ENCODE data around the gene SBF2.

Gene SBF2

DNA sequence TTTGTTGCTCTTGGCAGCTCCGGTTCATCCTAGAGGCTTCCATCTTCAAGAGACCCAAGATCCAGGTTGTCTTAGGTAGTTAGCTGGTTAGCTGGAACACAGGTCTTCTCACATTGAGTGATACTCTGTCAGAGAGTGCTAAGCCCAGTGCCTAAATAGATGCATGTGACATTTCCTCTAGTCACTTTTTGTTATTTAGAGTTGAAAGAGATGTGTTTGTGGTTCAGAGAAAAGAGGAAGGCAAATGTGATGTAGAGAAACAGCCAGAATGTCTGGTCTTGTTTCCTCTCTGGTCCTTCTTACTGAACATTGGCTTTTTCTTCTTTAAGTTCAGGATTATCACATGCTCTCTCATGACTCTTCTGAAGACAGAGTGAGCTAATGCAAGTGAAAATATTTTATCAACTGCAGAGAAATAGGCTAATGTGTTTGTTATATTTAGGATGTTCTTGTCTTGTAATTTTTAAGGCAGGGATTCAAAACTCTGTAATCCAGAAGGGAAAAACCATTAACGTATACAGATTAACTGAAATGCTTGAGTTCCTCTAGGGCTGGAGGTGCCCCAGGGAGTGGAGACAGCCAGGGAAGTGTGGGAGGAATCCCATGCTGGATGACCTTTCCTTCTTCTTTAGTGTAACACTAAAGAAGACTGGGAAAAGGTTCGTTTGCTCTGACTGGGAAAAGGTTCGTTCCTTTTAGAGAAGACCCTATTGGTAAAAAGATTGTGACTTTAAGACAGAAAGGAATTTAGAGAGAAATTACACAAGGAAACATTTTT lies 554.7 kb downstream of the SBF2 start:
- peak overlapping the region; percentile 85 for H3K27ac ChIP-seq (ENCODE audit: low read depth, low read length)
- peak overlapping the region; percentile 57 for H3K4me2 ChIP-seq (ENCODE audit: low read length)
- peaks cover 73% of the 10 kb centered on the region for H3K79me2 ChIP-seq (ENCODE audit: control insufficient read depth, low read length)
- H3K27me3 ChIP-seq (ENCODE audit: control insufficient read depth, low read length) = no peaks in the 10 kb centered on the region
- H3K4me3 ChIP-seq (ENCODE audit: low read length) = peak overlapping the region; percentile 59
- TF ChIP-seq, protein P1, sequence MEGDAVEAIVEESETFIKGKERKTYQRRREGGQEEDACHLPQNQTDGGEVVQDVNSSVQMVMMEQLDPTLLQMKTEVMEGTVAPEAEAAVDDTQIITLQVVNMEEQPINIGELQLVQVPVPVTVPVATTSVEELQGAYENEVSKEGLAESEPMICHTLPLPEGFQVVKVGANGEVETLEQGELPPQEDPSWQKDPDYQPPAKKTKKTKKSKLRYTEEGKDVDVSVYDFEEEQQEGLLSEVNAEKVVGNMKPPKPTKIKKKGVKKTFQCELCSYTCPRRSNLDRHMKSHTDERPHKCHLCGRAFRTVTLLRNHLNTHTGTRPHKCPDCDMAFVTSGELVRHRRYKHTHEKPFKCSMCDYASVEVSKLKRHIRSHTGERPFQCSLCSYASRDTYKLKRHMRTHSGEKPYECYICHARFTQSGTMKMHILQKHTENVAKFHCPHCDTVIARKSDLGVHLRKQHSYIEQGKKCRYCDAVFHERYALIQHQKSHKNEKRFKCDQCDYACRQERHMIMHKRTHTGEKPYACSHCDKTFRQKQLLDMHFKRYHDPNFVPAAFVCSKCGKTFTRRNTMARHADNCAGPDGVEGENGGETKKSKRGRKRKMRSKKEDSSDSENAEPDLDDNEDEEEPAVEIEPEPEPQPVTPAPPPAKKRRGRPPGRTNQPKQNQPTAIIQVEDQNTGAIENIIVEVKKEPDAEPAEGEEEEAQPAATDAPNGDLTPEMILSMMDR (IDR thresholded peaks at IDR 0.05; ENCODE audit: low read depth, low read length, poor library complexity, severe bottlenecking) = no peak
- TF ChIP-seq EZH2phosphoT487 (IDR thresholded peaks at IDR 0.05; ENCODE audit: borderline replicate concordance, low read length) = no peak
- no peaks in the 10 kb centered on the region for H3K9me2 ChIP-seq (replicated peaks; ENCODE audit: control insufficient read depth, low read length)
- no peaks in the 10 kb centered on the region for H3K9me3 ChIP-seq (ENCODE audit: control insufficient read depth, insufficient read depth, low read length)
- peaks cover 2% of the 10 kb centered on the region; the same call in 1 of the 2 replicates for H4K20me1 ChIP-seq (ENCODE audit: control insufficient read depth, insufficient read depth, low read depth, low read length)
- H3K4me1 ChIP-seq (ENCODE audit: control insufficient read depth, low read length) = peaks cover 89% of the 10 kb centered on the region
- peaks cover 87% of the 10 kb centered on the region for H3F3A ChIP-seq (ENCODE audit: control insufficient read depth, insufficient read depth)
- peaks cover 87% of the 10 kb centered on the region for H3K36me3 ChIP-seq (ENCODE audit: control insufficient read depth, low read length)

GRCh38 chr11:9738707-9739106 lies 555.3 kb downstream of the SBF2 start:
- H3K79me2 ChIP-seq (ENCODE audit: control insufficient read depth, low read length) = peaks cover 78% of the 10 kb centered on the region
- H3F3A ChIP-seq (ENCODE audit: control insufficient read depth, insufficient read depth) = peaks cover 88% of the 10 kb centered on the region
- no peaks in the 10 kb centered on the region for H3K9me3 ChIP-seq (ENCODE audit: control insufficient read depth, insufficient read depth, low read length)
- H3K36me3 ChIP-seq (ENCODE audit: control insufficient read depth, low read length) = peaks cover 88% of the 10 kb centered on the region
- peak overlapping the region; percentile 59 for H3K4me3 ChIP-seq (ENCODE audit: low read length)
- H3K4me1 ChIP-seq (ENCODE audit: control insufficient read depth, low read length) = peaks cover 89% of the 10 kb centered on the region
- H3K4me2 ChIP-seq (ENCODE audit: low read length) = peak overlapping the region; percentile 57
- H4K20me1 ChIP-seq (ENCODE audit: control insufficient read depth, insufficient read depth, low read depth, low read length) = peaks cover 2% of the 10 kb centered on the region; the same call in 1 of the 2 replicates
- H3K27ac ChIP-seq (ENCODE audit: low read depth, low read length) = peak overlapping the region; percentile 85
- H3K27me3 ChIP-seq (ENCODE audit: control insufficient read depth, low read length) = no peaks in the 10 kb centered on the region
- no peaks in the 10 kb centered on the region for H3K9me2 ChIP-seq (replicated peaks; ENCODE audit: control insufficient read depth, low read length)
- TF ChIP-seq EZH2phosphoT487 (IDR thresholded peaks at IDR 0.05; ENCODE audit: borderline replicate concordance, low read length) = no peak
- TF ChIP-seq, protein P1 (IDR thresholded peaks at IDR 0.05; ENCODE audit: low read depth, low read length, poor library complexity, severe bottlenecking) = no peak

GRCh38 chr11:9738116-9738515 lies 555.9 kb downstream of the SBF2 start:
- no peaks in the 10 kb centered on the region for H3K9me2 ChIP-seq (replicated peaks; ENCODE audit: control insufficient read depth, low read length)
- peak overlapping the region; percentile 85 for H3K27ac ChIP-seq (ENCODE audit: low read depth, low read length)
- H3K4me3 ChIP-seq (ENCODE audit: low read length) = peak overlapping the region; percentile 59
- TF ChIP-seq EZH2phosphoT487 (IDR thresholded peaks at IDR 0.05; ENCODE audit: borderline replicate concordance, low read length) = no peak
- TF ChIP-seq, protein P1 (IDR thresholded peaks at IDR 0.05; ENCODE audit: low read depth, low read length, poor library complexity, severe bottlenecking) = no peak
- no peaks in the 10 kb centered on the region for H3K27me3 ChIP-seq (ENCODE audit: control insufficient read depth, low read length)
- H3K4me1 ChIP-seq (ENCODE audit: control insufficient read depth, low read length) = peaks cover 92% of the 10 kb centered on the region
- no peaks in the 10 kb centered on the region for H3K9me3 ChIP-seq (ENCODE audit: control insufficient read depth, insufficient read depth, low read length)
- H4K20me1 ChIP-seq (ENCODE audit: control insufficient read depth, insufficient read depth, low read depth, low read length) = peaks cover 2% of the 10 kb centered on the region; the same call in 1 of the 2 replicates
- peaks cover 92% of the 10 kb centered on the region for H3K36me3 ChIP-seq (ENCODE audit: control insufficient read depth, low read length)
- H3F3A ChIP-seq (ENCODE audit: control insufficient read depth, insufficient read depth) = peaks cover 90% of the 10 kb centered on the region
- peaks cover 83% of the 10 kb centered on the region for H3K79me2 ChIP-seq (ENCODE audit: control insufficient read depth, low read length)
- H3K4me2 ChIP-seq (ENCODE audit: low read length) = peak overlapping the region; percentile 57
